Astrocyte of the cerebellum (primary cell): Measurements from ENCODE around the gene RBM23.
"Not testable (repeated sequence)": the region's sequence is repeated elsewhere in the genome, so short reads cannot be mapped to it uniquely, and the experiment has no call there.

Source experiments
- DNase-seq: peaks from one replicate; pipeline ENCODE4 v3.0.0-alpha.2; 2011; ENCODE audit warnings: low read depth
- H3K4me3 ChIP-seq: 2 replicates; pipeline ENCODE4 v1.5.1; 2011; ENCODE audit warnings: mild to moderate bottlenecking, low read depth, low read length, moderate library complexity
- CTCF ChIP-seq: IDR thresholded peaks from 2 replicates; pipeline ENCODE4 v1.5.1; 2012; ENCODE audit warnings: low read length, low read depth, moderate library complexity, mild to moderate bottlenecking; ENCODE audit errors: missing control alignments
- in situ Hi-C: cut with HindIII; loops from 2 replicates; pipeline ENCODE4 v1.10.0; 2017; ENCODE audit warnings: low sequenced_read_pairs

RBM23 gene

GRCh38 chr14:22918804-22919600 is at the start of gene RBM23:
Gene RBM23, minus strand, starts transcription at chr14:22919149.
- peak; percentile 5 for TF ChIP-seq CTCF
- H3K4me3 ChIP-seq = peak within 1 kb of the TSS; percentile 80
- in situ Hi-C loops = no loop called here
- DNase-seq = peak; percentile 100

GRCh38 chr14:22966783-22967269 is 47.9 kb upstream of the RBM23 start:
- H3K4me3 ChIP-seq = no peak overlapping the region
- in situ Hi-C loops = no loop called here
- no peak for DNase-seq
- TF ChIP-seq CTCF = no peak

GRCh38 chr14:22965916-22966782 is 47.2 kb upstream of the RBM23 start:
- H3K4me3 ChIP-seq, DNase-seq, in situ Hi-C loops: not testable (repeated sequence)

- in situ Hi-C loops = no loop called here
- DNase-seq = no peak
- no peak for TF ChIP-seq CTCF
- H3K4me3 ChIP-seq = no peak overlapping the region
Observed at GRCh38 chr14:22962061-22962676, 43.2 kb upstream of the RBM23 start.

- TF ChIP-seq CTCF = no peak
- H3K4me3 ChIP-seq = peak overlapping the region; percentile 64
- no peak for DNase-seq
- in situ Hi-C loops = no loop called here
Observed at GRCh38 chr14:22955702-22956569, 37.0 kb upstream of the RBM23 start.

- no peak overlapping the region for H3K4me3 ChIP-seq
- in situ Hi-C loops = no loop called here
- TF ChIP-seq CTCF = no peak
- no peak for DNase-seq
Observed at GRCh38 chr14:22952418-22952817, 33.5 kb upstream of the RBM23 start.

GRCh38 chr14:22951795-22952194 is 32.8 kb upstream of the RBM23 start:
- DNase-seq, in situ Hi-C loops, H3K4me3 ChIP-seq: not testable (repeated sequence)
